OCI-LY1 (cell line): Measurements from ENCODE around the gene HSD17B7.

Experiments used
- H2AFZ ChIP-seq: fragments of 200-600 bp; sonication (generic), shearing (Covaris generic); 2 replicates; pipeline ENCODE4 v1.6.0; 2014; ENCODE audit warnings: antibody characterized with exemption, mild to moderate bottlenecking, low read length
- H3F3A ChIP-seq: fragments of 200-600 bp; sonication (generic), shearing (Covaris generic); 2 replicates; pipeline ENCODE4 v1.6.0; 2014; ENCODE audit warnings: mild to moderate bottlenecking, antibody characterized with exemption, low read length, moderate library complexity; ENCODE audit not compliant: insufficient read depth
- H3K27ac ChIP-seq: fragments of 200-600 bp; sonication (generic); 2 replicates; pipeline ENCODE4 v1.5.1; 2014; ENCODE audit warnings: low read length, mixed run types, mild to moderate bottlenecking, low read depth; ENCODE audit not compliant: poor library complexity, severe bottlenecking
- H3K27me3 ChIP-seq: fragments of 200-600 bp; sonication (generic); 2 replicates; pipeline ENCODE4 v1.6.0; 2014; ENCODE audit warnings: antibody characterized with exemption, mild to moderate bottlenecking, low read length, moderate library complexity; ENCODE audit not compliant: insufficient read depth
- H3K36me3 ChIP-seq: fragments of 200-600 bp; sonication (generic); 2 replicates; pipeline ENCODE4 v1.6.1; 2014; ENCODE audit warnings: mild to moderate bottlenecking, antibody characterized with exemption, low read length, moderate library complexity, mixed read lengths; ENCODE audit not compliant: insufficient read depth
- H3K4me1 ChIP-seq: fragments of 200-600 bp; sonication (generic); 2 replicates; pipeline ENCODE4 v1.5.1; 2014; ENCODE audit warnings: mild to moderate bottlenecking, low read length, moderate library complexity; ENCODE audit not compliant: insufficient read depth, severe bottlenecking
- H3K4me2 ChIP-seq: fragments of 200-600 bp; sonication (generic), shearing (Covaris generic); 2 replicates; pipeline ENCODE4 v1.6.1; 2014; ENCODE audit warnings: low read length
- H3K4me3 ChIP-seq: fragments of 200-600 bp; sonication (generic); 2 replicates; pipeline ENCODE4 v1.5.1; 2014; ENCODE audit warnings: low read length, low read depth, mild to moderate bottlenecking, mixed read lengths; ENCODE audit not compliant: poor library complexity, severe bottlenecking
- H3K79me2 ChIP-seq: fragments of 200-600 bp; shearing (Covaris generic); 2 replicates; pipeline ENCODE4 v1.6.1; 2016; ENCODE audit warnings: mixed run types, low read length, mixed read lengths; ENCODE audit not compliant: insufficient read depth
- H3K9ac ChIP-seq: fragments of 200-600 bp; sonication (generic), shearing (Covaris generic); 2 replicates; pipeline ENCODE4 v1.6.1; 2014; ENCODE audit warnings: mild to moderate bottlenecking, low read length, mixed read lengths
- H3K9me2 ChIP-seq: fragments of 200-600 bp; sonication (generic), shearing (Covaris generic); 2 replicates; pipeline ENCODE4 v1.6.1; 2014; ENCODE audit warnings: low read depth, mild to moderate bottlenecking, low read length, mixed read lengths
- H3K9me3 ChIP-seq: fragments of 200-600 bp; shearing (Covaris generic); 2 replicates; pipeline ENCODE4 v1.6.1; 2014; ENCODE audit warnings: low read length, mixed read lengths
- H4K20me1 ChIP-seq: fragments of 200-600 bp; sonication (generic), shearing (Covaris generic); 2 replicates; pipeline ENCODE4 v1.6.0; 2016; ENCODE audit warnings: mild to moderate bottlenecking, low read length; ENCODE audit not compliant: insufficient read depth
- EZH2 ChIP-seq: fragments of 200-600 bp; sonication (generic), shearing (Covaris generic); IDR thresholded peaks from 2 replicates; pipeline ENCODE4 v1.8.0; 2017; ENCODE audit warnings: borderline replicate concordance, mixed run types, mild to moderate bottlenecking, antibody characterized with exemption, low read length, moderate library complexity, mixed read lengths
- TF ChIP-seq, protein P1 (sequence below): fragments of 200-600 bp; sonication (generic), shearing (Covaris generic); IDR thresholded peaks from 2 replicates; pipeline ENCODE4 v1.5.1; 2017; ENCODE audit warnings: mild to moderate bottlenecking, antibody characterized with exemption, low read length, moderate library complexity, mixed read lengths

HSD17B7 gene

DNA sequence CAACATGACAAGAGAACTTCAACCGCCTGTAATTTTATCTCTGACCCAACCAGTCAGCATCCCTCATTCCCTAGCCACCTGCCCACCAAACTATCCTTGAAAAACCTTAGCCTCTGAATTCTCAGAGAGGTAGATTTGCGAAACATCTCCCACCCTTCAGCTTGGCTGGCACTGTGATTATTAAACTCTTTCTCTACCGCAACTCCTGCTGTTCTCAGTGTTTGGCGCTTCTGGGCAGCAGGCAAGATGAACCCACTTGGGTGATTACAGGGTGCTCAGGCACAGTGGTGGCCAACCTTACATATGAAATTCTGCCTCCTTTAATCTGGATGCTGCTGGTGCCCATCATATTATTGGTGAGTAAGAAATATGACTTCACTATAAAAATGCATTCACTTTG is 48.4 kb downstream of the HSD17B7 start:
- no peaks in the 10 kb centered on the region for H3F3A ChIP-seq
- H3K4me2 ChIP-seq, result no peak overlapping the region
- no peaks in the 10 kb centered on the region for H3K27me3 ChIP-seq
- H4K20me1 ChIP-seq, result no peaks in the 10 kb centered on the region
- H3K27ac ChIP-seq, result no peak overlapping the region
- no peak overlapping the region for H3K9ac ChIP-seq
- H3K9me2 ChIP-seq, result no peaks in the 10 kb centered on the region
- no peak overlapping the region for H2AFZ ChIP-seq
- no peaks in the 10 kb centered on the region for H3K4me1 ChIP-seq
- no peak for TF ChIP-seq EZH2
- TF ChIP-seq, protein P1, sequence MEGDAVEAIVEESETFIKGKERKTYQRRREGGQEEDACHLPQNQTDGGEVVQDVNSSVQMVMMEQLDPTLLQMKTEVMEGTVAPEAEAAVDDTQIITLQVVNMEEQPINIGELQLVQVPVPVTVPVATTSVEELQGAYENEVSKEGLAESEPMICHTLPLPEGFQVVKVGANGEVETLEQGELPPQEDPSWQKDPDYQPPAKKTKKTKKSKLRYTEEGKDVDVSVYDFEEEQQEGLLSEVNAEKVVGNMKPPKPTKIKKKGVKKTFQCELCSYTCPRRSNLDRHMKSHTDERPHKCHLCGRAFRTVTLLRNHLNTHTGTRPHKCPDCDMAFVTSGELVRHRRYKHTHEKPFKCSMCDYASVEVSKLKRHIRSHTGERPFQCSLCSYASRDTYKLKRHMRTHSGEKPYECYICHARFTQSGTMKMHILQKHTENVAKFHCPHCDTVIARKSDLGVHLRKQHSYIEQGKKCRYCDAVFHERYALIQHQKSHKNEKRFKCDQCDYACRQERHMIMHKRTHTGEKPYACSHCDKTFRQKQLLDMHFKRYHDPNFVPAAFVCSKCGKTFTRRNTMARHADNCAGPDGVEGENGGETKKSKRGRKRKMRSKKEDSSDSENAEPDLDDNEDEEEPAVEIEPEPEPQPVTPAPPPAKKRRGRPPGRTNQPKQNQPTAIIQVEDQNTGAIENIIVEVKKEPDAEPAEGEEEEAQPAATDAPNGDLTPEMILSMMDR, result no peak
- no peaks in the 10 kb centered on the region for H3K36me3 ChIP-seq
- H3K9me3 ChIP-seq, result peaks cover 3% of the 10 kb centered on the region; the same call in 1 of the 2 replicates
- H3K79me2 ChIP-seq, result no peaks in the 10 kb centered on the region
- no peak overlapping the region for H3K4me3 ChIP-seq

DNA sequence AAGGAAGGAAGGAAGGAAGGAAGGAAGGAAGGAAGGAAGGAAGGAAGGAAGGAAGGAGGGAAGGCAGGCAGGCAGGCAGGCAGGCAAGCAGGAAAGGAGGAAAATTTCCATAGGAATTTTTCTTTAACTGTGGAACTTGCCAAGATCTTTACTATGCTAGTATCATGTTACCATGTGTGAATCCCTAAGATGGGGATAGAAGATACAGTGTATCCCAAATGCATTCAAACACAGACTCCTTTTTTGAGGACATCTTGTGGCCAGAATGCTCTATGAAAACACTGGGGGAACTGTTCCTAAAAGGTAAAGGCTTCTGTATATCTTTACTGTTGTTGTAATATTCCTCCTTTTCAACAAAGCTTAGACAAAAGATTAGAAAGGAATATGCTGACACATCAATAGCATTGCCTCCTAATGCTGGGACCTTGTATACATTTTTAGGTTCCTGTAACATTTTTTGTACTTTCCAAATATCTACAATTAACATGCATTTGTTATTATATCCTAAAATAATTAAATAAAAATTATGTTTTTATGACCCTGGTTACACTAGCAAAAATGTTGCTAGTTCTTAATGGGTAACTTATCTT is 49.8 kb downstream of the HSD17B7 start:
- Histone ChIP-seq H3K4me3 (no peak overlapping the region), H3K9ac (no peak overlapping the region), H3K27me3 (no peaks in the 10 kb centered on the region), H3F3A (no peaks in the 10 kb centered on the region), H3K36me3 (no peaks in the 10 kb centered on the region), H3K9me3 (peaks cover 3% of the 10 kb centered on the region; the same call in 1 of the 2 replicates), H3K4me1 (no peaks in the 10 kb centered on the region), H3K27ac (no peak overlapping the region), H4K20me1 (no peaks in the 10 kb centered on the region), H3K79me2 (no peaks in the 10 kb centered on the region), H2AFZ (no peak overlapping the region), H3K4me2 (no peak overlapping the region), H3K9me2 (no peaks in the 10 kb centered on the region)
- TF ChIP-seq, protein P1, result no peak
- no peak for TF ChIP-seq EZH2

DNA sequence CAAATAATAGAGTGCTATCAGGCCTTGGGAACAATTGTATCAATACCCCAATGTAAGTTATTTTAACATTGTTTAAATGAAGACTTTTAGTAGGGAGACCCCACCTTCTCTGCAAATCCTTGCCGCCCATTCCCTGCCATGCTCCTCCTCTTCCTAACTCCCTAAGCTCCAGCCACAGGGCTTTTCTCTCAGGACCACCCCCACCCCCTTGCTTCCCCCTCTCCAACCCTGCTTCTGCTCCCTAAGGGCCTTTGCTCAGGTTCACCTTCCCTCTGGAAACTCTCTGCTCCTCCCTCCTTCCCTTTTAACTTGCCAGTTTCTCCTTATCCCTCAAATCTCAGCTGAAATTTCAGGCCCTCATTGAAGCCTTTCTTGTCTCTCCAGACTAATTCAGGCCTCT is 53.7 kb downstream of the HSD17B7 start:
- Histone ChIP-seq H3K36me3 (no peaks in the 10 kb centered on the region), H3K4me1 (no peaks in the 10 kb centered on the region), H2AFZ (no peak overlapping the region), H3K4me3 (no peak overlapping the region), H3K79me2 (no peaks in the 10 kb centered on the region), H4K20me1 (no peaks in the 10 kb centered on the region), H3K27ac (no peak overlapping the region), H3F3A (no peaks in the 10 kb centered on the region), H3K9me2 (no peaks in the 10 kb centered on the region), H3K9me3 (no peaks in the 10 kb centered on the region), H3K9ac (no peak overlapping the region), H3K4me2 (no peak overlapping the region), H3K27me3 (no peaks in the 10 kb centered on the region)
- TF ChIP-seq EZH2, result no peak
- TF ChIP-seq, protein P1, result no peak
